Endothelial cell (in vitro differentiated cells): Measurements from ENCODE around the gene JAG2. TPM values are rescaled to one million over a fixed set of nuclear protein-coding genes. Genes with fewer than 3 reads are reported as not detected.

ENCODE experiments used
- DNase-seq: peaks from one replicate; pipeline ENCODE4 v3.0.0; 2021; ENCODE audit warnings: low spot score
- H3K27ac Mint-ChIP-seq: one replicate; pipeline ENCODE4 v1.8.0; 2021; ENCODE audit warnings: mixed read lengths, inconsistent platforms; ENCODE audit not compliant: unreplicated experiment
- H3K27me3 Mint-ChIP-seq: one replicate; pipeline ENCODE4 v1.8.0; 2021; ENCODE audit warnings: mild to moderate bottlenecking, moderate library complexity, mixed read lengths, inconsistent platforms; ENCODE audit not compliant: unreplicated experiment
- H3K36me3 Mint-ChIP-seq: one replicate; pipeline ENCODE4 v1.8.0; 2021; ENCODE audit warnings: mild to moderate bottlenecking, low read depth, mixed read lengths, inconsistent platforms; ENCODE audit not compliant: unreplicated experiment
- H3K4me1 Mint-ChIP-seq: one replicate; pipeline ENCODE4 v1.8.0; 2021; ENCODE audit warnings: mild to moderate bottlenecking, mixed read lengths, inconsistent platforms; ENCODE audit not compliant: unreplicated experiment
- H3K4me3 Mint-ChIP-seq: one replicate; pipeline ENCODE4 v1.8.0; 2021; ENCODE audit warnings: mild to moderate bottlenecking, mixed read lengths, inconsistent platforms; ENCODE audit not compliant: unreplicated experiment
- H3K9me3 Mint-ChIP-seq: one replicate; pipeline ENCODE4 v1.8.0; 2021; ENCODE audit warnings: mixed read lengths, inconsistent platforms; ENCODE audit not compliant: unreplicated experiment
- total RNA-seq: library from RNA; stranded (reverse); fragmentation: NEBNext Ultra II Directional; extraction: Animal tissue kit (Norgen Biotek cat#: 25700); gene quantifications from one replicate; pipeline ENCODE4 v1.2.1, GENCODE V29; 2021; ENCODE audit not compliant: unreplicated experiment
- TF ChIP-seq, protein P1 (sequence below): fragments of 200-600 bp; sonication (generic); IDR thresholded peaks from one replicate; pipeline ENCODE4 v1.5.0; 2021; ENCODE audit warnings: antibody characterized with exemption; ENCODE audit not compliant: unreplicated experiment

The JAG2 gene
- total RNA-seq, 1 donor from 2014 or later = 280 TPM

- no peaks in the 10 kb centered on the region for H3K4me1 Mint-ChIP-seq
- H3K36me3 Mint-ChIP-seq = peaks cover 24% of the 10 kb centered on the region
- DNase-seq = no peak
- H3K27ac Mint-ChIP-seq = peak overlapping the region; percentile 26
- H3K27me3 Mint-ChIP-seq = peaks cover 16% of the 10 kb centered on the region
- H3K4me3 Mint-ChIP-seq = no peak overlapping the region
- TF ChIP-seq, protein P1, sequence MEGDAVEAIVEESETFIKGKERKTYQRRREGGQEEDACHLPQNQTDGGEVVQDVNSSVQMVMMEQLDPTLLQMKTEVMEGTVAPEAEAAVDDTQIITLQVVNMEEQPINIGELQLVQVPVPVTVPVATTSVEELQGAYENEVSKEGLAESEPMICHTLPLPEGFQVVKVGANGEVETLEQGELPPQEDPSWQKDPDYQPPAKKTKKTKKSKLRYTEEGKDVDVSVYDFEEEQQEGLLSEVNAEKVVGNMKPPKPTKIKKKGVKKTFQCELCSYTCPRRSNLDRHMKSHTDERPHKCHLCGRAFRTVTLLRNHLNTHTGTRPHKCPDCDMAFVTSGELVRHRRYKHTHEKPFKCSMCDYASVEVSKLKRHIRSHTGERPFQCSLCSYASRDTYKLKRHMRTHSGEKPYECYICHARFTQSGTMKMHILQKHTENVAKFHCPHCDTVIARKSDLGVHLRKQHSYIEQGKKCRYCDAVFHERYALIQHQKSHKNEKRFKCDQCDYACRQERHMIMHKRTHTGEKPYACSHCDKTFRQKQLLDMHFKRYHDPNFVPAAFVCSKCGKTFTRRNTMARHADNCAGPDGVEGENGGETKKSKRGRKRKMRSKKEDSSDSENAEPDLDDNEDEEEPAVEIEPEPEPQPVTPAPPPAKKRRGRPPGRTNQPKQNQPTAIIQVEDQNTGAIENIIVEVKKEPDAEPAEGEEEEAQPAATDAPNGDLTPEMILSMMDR = no peak
- H3K9me3 Mint-ChIP-seq = no peaks in the 10 kb centered on the region
These were observed 44.8 kb upstream of the JAG2 start for GRCh38 chr14:105213361-105213760.

DNA sequence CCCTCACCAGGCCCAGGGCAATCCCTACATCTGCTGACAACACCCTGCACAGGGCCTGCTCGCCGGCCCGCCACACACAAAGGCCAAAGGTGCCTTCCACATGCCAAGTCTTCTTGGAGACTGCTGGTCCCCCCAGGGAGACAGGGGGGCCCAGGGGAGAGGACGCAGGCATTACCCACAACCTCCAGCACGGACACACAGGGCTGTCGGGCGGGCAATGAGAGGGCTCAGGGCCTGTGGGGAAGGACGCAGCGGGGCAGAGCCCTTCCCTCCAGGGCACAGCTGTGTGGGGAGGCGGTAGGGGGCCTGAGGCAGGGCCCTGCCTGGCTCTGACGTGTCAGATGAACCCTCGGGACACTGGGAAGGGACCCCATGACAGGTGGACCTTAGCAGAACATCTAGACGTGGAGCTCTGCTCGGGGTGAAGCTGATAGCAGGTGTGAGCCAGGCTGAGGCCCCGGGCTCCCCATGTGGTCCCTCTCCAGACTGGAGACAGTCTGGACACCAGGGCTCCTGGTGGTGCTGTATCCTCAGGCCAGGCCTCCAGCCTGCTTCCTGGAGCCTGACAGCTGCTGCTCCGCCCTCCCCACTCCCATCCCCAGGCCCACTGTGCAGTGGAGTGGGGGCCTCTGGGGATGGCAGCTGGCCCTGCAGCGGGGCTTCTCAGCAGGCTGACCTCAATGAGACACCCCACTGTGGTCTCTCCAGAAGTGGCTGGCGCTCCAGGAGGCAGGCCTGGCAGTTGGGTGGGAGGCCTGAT is 44.1 kb upstream of the JAG2 start:
- no peaks in the 10 kb centered on the region for H3K4me1 Mint-ChIP-seq
- no peak overlapping the region for H3K27ac Mint-ChIP-seq
- DNase-seq = no peak
- H3K36me3 Mint-ChIP-seq = peaks cover 24% of the 10 kb centered on the region
- TF ChIP-seq, protein P1 = no peak
- no peak overlapping the region for H3K4me3 Mint-ChIP-seq
- peaks cover 16% of the 10 kb centered on the region for H3K27me3 Mint-ChIP-seq
- no peaks in the 10 kb centered on the region for H3K9me3 Mint-ChIP-seq

- H3K27me3 Mint-ChIP-seq = peaks cover 12% of the 10 kb centered on the region
- H3K27ac Mint-ChIP-seq = no peak overlapping the region
- H3K4me1 Mint-ChIP-seq = no peaks in the 10 kb centered on the region
- H3K9me3 Mint-ChIP-seq = no peaks in the 10 kb centered on the region
- no peak for DNase-seq
- TF ChIP-seq, protein P1 = no peak
- peaks cover 21% of the 10 kb centered on the region for H3K36me3 Mint-ChIP-seq
- H3K4me3 Mint-ChIP-seq = no peak overlapping the region
These were observed 43.1 kb upstream of the JAG2 start for GRCh38 chr14:105211758-105212089.

DNA sequence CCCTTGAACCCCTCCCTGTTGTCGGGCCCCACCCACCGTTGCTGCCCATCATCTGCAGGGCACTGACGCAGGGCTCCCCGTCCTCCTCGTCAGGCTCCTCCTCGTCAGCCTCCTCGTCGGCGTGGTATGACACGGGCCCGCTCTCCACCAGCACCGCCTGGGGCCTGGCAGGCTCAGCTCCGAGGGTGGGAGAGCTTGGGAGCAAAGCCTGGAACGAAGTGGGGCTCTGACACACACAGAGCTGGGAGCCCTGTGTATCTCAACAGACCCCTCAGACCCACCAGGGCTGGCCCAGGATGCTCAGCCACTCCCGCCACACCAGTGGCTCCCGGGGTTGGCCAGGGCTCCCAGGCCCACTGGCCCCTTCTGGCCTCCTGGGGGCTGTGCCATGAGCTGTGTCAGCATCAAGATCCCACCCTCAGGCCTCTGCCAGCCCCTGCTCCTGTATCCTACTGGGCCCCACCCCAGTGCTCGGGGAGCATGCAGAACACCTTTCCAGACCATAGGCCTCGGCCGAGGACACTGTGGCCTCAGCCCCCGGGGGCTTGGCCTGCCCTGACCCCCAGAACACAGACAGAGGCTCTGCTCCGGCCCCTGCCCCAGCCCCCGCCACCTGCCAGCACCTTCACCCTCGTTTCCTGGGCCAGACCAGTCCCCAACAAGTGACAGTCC is 42.6 kb upstream of the JAG2 start:
- Mint-ChIP-seq H3K27me3 (peaks cover 12% of the 10 kb centered on the region), H3K36me3 (peaks cover 18% of the 10 kb centered on the region), H3K9me3 (no peaks in the 10 kb centered on the region), H3K4me3 (no peak overlapping the region), H3K27ac (no peak overlapping the region), H3K4me1 (no peaks in the 10 kb centered on the region)
- TF ChIP-seq, protein P1 = no peak
- no peak for DNase-seq
